DND-41 (cell line): ENCODE data around the gene BCKDK.
"Not testable (repeated sequence)": the region's sequence is repeated elsewhere in the genome, so short reads cannot be mapped to it uniquely, and the experiment has no call there.

Experiments
- ATAC-seq: fragments of 200-7000 bp; cut with Tn5 transposase; 3 replicates; pipeline ENCODE4 v1.9.1; 2021; ENCODE audit warnings: low read depth; ENCODE audit not compliant: insufficient read depth
- DNase-seq: peaks from one replicate; pipeline ENCODE4 v3.0.0-alpha.2; 2020
- H2AFZ ChIP-seq: 2 replicates; pipeline ENCODE4 v1.6.0; 2012; ENCODE audit warnings: low read depth, low read length
- H3K27ac ChIP-seq: 2 replicates; pipeline ENCODE4 v1.5.1; 2012; ENCODE audit warnings: low read length, inconsistent platforms
- H3K27me3 ChIP-seq: fragments of 200-600 bp; sonication (generic); 2 replicates; pipeline ENCODE4 v1.6.0; 2012; ENCODE audit warnings: low read length, mild to moderate bottlenecking, inconsistent platforms; ENCODE audit not compliant: insufficient read depth, poor library complexity
- H3K36me3 ChIP-seq: 2 replicates; pipeline ENCODE4 v1.5.1; 2012; ENCODE audit warnings: low read length, inconsistent platforms; ENCODE audit not compliant: insufficient read depth
- H3K4me1 ChIP-seq: 2 replicates; pipeline ENCODE4 v1.5.1; 2012; ENCODE audit warnings: mild to moderate bottlenecking, low read length; ENCODE audit not compliant: insufficient read depth
- H3K4me2 ChIP-seq: 2 replicates; pipeline ENCODE4 v1.6.0; 2012; ENCODE audit warnings: mild to moderate bottlenecking, moderate library complexity, low read length, inconsistent platforms; ENCODE audit not compliant: insufficient read depth
- H3K4me3 ChIP-seq, 2 experiments: fragments of 200-600 bp in 1 of 2; shearing (Covaris generic) in 1 of 2; 2 replicates each; pipeline ENCODE4 v1.5.1; 2012 to 2016; ENCODE audit warnings: inconsistent platforms in 2 of 2, low read length in 2 of 2, mild to moderate bottlenecking in 2 of 2, low read depth in 1 of 2, moderate library complexity in 1 of 2
- H3K79me2 ChIP-seq: 2 replicates; pipeline ENCODE4 v1.6.0; 2012; ENCODE audit warnings: low read length, inconsistent platforms; ENCODE audit not compliant: insufficient read depth
- H3K9ac ChIP-seq: 2 replicates; pipeline ENCODE4 v1.6.0; 2012; ENCODE audit warnings: low read depth, mild to moderate bottlenecking, inconsistent platforms, low read length, moderate library complexity
- H3K9me3 ChIP-seq: 2 replicates; pipeline ENCODE4 v1.5.1; 2012; ENCODE audit warnings: low read length, moderate library complexity, mild to moderate bottlenecking, inconsistent platforms; ENCODE audit not compliant: insufficient read depth, severe bottlenecking
- H4K20me1 ChIP-seq: 2 replicates; pipeline ENCODE4 v1.6.0; 2012; ENCODE audit warnings: low read length; ENCODE audit not compliant: insufficient read depth
- CTCF ChIP-seq: IDR thresholded peaks from 2 replicates; pipeline ENCODE4 v1.5.1; 2012; ENCODE audit warnings: borderline replicate concordance, low read length, moderate library complexity, mild to moderate bottlenecking; ENCODE audit not compliant: poor library complexity, severe bottlenecking; ENCODE audit errors: extremely low read depth
- EZH2 ChIP-seq: IDR thresholded peaks from 3 replicates; pipeline ENCODE4 v1.6.1; 2012; ENCODE audit warnings: borderline replicate concordance, low read depth, mild to moderate bottlenecking, moderate library complexity, low read length, inconsistent platforms; ENCODE audit not compliant: severe bottlenecking

Gene BCKDK

DNA sequence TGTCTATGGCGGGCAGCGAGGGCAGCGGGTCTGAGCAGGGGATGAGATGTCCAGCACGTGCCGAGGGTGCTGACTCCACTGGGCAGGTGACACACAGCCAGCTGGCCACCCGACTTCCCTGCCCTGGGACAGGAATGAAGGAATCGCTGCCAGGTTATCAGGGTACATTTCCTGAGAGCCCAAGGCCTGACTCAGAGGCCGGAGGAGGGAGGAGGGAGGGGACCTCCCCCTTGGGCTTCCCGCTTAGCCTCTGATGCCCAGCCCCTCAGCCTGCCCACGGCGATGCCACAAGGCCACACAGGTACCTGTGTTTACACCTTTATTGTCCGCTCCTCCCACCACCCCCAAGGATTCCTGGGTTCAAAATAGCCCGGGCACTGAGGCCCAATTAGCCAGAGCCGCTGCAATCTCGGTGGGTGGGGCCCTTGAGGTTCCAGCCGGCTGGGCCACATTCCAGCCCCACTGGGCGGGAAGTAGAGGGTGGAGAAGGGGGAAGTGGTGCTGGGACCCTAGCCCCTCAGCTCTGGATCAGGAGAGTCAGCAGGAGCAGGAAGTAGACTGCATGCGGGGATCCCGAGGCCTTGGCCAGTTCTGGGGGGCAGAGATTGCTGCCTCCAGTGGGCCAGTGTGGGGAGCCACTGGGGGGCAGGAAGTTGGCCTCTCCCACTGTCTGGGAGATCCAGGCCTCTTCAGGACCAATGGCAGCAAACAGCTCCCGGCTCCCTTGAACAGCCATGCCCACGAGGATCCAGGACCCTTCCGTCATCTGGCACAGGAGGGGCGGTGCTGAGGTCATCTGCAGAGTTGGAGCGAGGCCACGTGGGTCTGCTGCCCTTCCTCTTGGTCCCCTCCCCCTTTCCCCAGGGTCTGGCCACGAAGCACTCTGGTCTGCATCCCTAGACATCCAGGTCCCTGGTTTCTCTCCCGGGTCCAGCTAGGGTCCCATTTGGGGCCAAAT lies 30.7 kb downstream of the BCKDK start:
- H3K27me3 ChIP-seq = no peaks in the 10 kb centered on the region
- peaks cover 18% of the 10 kb centered on the region for H3K4me1 ChIP-seq
- no peak overlapping the region for H2AFZ ChIP-seq
- H4K20me1 ChIP-seq = no peaks in the 10 kb centered on the region
- H3K4me3 ChIP-seq = no peak overlapping the region
- H3K4me2 ChIP-seq = no peak overlapping the region
- H3K9ac ChIP-seq = no peak overlapping the region
- no peak for ATAC-seq
- no peak for DNase-seq
- H3K9me3 ChIP-seq = no peaks in the 10 kb centered on the region
- H3K27ac ChIP-seq = no peak overlapping the region
- no peaks in the 10 kb centered on the region for H3K36me3 ChIP-seq
- H3K79me2 ChIP-seq = no peaks in the 10 kb centered on the region
- TF ChIP-seq EZH2 = no peak
- no peak for TF ChIP-seq CTCF

GRCh38 chr16:31141071-31141469 lies 32.9 kb downstream of the BCKDK start:
- Histone ChIP-seq H3K9ac (peak overlapping the region; percentile 49), H3K4me1 (peaks cover 18% of the 10 kb centered on the region)

DNA sequence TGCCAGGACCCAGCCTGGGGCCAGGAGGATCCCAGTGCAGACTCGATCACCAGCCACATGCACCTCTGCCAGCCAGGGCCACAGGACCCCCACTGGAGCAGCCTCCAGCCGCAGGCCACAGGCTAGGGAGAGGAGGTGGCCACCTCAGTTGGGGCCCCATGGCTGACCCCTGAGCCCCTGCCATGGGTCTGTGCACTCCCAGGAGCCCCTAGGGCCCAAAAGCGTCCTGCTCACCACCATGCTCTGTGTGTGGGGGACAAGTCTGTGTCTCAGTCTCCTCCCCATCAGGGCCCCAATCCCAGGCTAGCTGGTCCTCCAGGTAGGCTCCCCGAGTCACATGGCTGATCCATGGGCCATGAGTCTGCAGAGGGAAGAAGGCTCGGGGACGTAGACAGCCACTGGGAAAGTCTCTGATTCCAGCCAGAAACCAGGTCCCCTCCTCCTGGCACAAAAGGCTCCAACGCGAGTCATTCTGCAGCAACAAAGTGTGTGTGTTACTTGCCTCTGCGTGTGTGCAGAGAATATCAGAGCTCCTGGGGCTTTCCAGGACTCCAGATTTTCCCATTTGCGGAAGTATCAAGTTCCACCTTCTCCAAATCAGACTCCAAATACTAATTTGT lies 33.4 kb downstream of the BCKDK start:
- DNase-seq (no peak), ATAC-seq (peak; percentile 2; the same call in 2 of the 3 replicates)
- no peaks in the 10 kb centered on the region for H3K27me3 ChIP-seq
- no peak for TF ChIP-seq EZH2
- no peak for TF ChIP-seq CTCF
- no peaks in the 10 kb centered on the region for H3K9me3 ChIP-seq
- peak overlapping the region; percentile 49 for H3K9ac ChIP-seq
- peak overlapping the region; percentile 63 for H3K27ac ChIP-seq
- H3K79me2 ChIP-seq = no peaks in the 10 kb centered on the region
- H4K20me1 ChIP-seq = no peaks in the 10 kb centered on the region
- peaks cover 18% of the 10 kb centered on the region for H3K4me1 ChIP-seq
- peak overlapping the region; percentile 74 for H2AFZ ChIP-seq
- H3K4me3 ChIP-seq = peak overlapping the region in 1 of 2 experiments; percentile 47; a peak in 2 of 4 replicates
- no peaks in the 10 kb centered on the region for H3K36me3 ChIP-seq
- H3K4me2 ChIP-seq = peak overlapping the region; percentile 65

More at GRCh38 chr16:31141071-31141469, 32.9 kb downstream of the BCKDK start:
- not testable (repeated sequence) for H3K9me3 ChIP-seq, ATAC-seq, H3K36me3 ChIP-seq, DNase-seq, H4K20me1 ChIP-seq, H3K27me3 ChIP-seq, H3K79me2 ChIP-seq
- H3K27ac ChIP-seq = peak overlapping the region; percentile 63
- peak overlapping the region; percentile 74 for H2AFZ ChIP-seq
- peak overlapping the region; percentile 65 for H3K4me2 ChIP-seq
- peak overlapping the region in 1 of 2 experiments; percentile 47; a peak in 2 of 4 replicates for H3K4me3 ChIP-seq
